LNCAP (cell line): ENCODE measurements around the gene PASK.

Experiments used
- CTCF ChIP-seq: fragments of 450-650 bp; IDR thresholded peaks from 2 replicates; pipeline ENCODE4 v1.5.1; 2017; ENCODE audit warnings: mild to moderate bottlenecking

The PASK gene

GRCh38 chr2:241184901-241185300, 35.6 kb upstream of the PASK start:
- no peak for TF ChIP-seq CTCF

DNA sequence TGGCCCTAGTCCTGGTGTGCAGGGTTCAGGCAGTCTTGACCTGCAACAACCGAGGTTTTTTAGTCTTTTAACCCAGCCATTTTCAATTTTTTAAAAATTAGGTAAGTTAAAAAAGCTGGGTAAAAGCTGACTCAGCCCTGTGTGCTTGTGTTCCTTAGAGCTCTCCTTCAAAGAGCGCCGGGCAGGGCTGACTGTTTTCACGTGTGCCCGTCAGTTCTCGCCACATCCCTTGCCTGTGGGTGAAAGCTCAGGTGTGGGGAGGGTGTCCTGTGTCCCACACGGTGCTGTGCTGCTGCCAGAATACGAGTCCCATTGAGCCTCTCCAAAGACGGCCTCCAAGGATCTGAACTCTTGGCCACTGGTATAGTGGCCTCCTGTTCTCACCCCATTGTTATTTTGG, 33.9 kb upstream of the PASK start:
- no peak for TF ChIP-seq CTCF

- TF ChIP-seq CTCF = no peak
Observed at GRCh38 chr2:241182531-241183133, 33.4 kb upstream of the PASK start.

- no peak for TF ChIP-seq CTCF
Observed at GRCh38 chr2:241182126-241182525, 32.9 kb upstream of the PASK start.

DNA sequence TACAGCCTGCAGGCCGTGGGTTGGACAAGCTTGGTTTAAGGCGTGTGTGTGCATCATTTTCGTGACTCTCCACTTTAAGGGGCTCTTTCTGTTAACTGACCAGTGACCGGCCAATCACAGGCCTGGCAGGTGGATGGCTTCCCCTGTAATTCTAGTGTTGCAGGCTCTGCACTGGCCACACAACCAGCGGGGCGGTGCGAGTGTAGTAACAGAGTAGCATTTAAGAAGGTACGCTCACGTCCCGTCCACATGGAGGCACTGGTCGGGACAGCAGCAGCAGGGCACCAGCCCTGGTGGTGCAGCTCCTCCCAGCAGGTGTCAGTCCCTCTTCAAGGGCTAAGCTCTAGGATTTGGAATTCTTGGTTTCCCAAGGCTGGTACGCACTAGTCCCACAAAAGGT, 31.2 kb upstream of the PASK start:
- no peak for TF ChIP-seq CTCF

- no peak for TF ChIP-seq CTCF
Observed at GRCh38 chr2:241179899-241180298, 30.6 kb upstream of the PASK start.

- TF ChIP-seq CTCF = no peak
Observed at GRCh38 chr2:241178961-241179360, 29.7 kb upstream of the PASK start.
